IPS-20b (cell line): ENCODE results near the gene FRZB.

Experiments
- H3K27ac ChIP-seq: one replicate; pipeline ENCODE4 v1.5.1; 2013; ENCODE audit warnings: low read length
- H3K27me3 ChIP-seq: 2 replicates; pipeline ENCODE4 v1.6.1; 2013; ENCODE audit warnings: mild to moderate bottlenecking, low read length, inconsistent platforms; ENCODE audit not compliant: insufficient read depth
- H3K36me3 ChIP-seq: 2 replicates; pipeline ENCODE4 v1.6.1; 2013; ENCODE audit warnings: low read depth, mild to moderate bottlenecking, inconsistent platforms, low read length, moderate library complexity; ENCODE audit not compliant: insufficient read depth
- H3K4me1 ChIP-seq: 2 replicates; pipeline ENCODE4 v1.6.1; 2013; ENCODE audit warnings: mild to moderate bottlenecking, control low read depth, inconsistent platforms, low read length, moderate library complexity; ENCODE audit not compliant: insufficient read depth
- H3K4me3 ChIP-seq: 2 replicates; pipeline ENCODE4 v1.5.1; 2013; ENCODE audit warnings: mild to moderate bottlenecking, low read length, inconsistent platforms
- H3K9ac ChIP-seq: 2 replicates; pipeline ENCODE4 v1.6.1; 2013; ENCODE audit warnings: low read depth, mild to moderate bottlenecking, inconsistent platforms, low read length, moderate library complexity
- H3K9me3 ChIP-seq: 2 replicates; pipeline ENCODE4 v1.6.1; 2013; ENCODE audit warnings: mild to moderate bottlenecking, low read depth, low read length, inconsistent platforms; ENCODE audit not compliant: insufficient read depth

Gene FRZB

DNA sequence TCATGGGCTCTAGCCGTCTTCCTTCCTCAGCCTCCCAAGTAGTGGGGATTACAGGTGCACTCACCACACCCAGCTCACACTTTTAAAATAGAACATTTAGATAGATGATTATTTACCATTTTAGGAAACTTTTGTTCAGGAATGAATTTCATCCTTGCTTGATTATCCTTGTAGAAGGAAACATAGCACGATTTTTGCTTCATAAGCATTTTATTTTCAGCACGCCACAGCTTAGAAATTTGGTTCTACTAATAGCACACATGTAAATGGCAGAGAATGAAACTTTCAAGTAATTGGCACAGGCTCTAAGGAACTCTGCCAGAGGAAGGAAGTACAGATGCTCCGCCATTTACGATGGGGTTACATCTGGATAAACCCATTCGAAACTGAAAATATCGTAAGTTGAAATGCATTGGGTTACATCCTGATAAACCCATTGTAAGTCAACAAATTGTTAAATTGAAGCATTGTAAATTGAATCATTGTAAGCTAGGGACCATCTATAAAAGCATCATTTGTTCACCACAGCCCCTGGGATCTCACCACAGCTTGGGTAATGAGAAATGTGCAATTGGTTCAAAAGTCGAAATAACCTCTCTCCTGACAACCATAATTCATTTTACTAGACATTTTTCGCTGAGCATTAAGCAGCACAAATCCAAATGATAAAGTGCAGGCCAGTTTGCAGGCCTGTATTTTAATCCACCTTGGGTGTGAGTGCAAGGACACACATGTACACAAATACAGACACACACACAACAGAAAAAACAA, 33.2 kb downstream of the FRZB start:
- Histone ChIP-seq H3K9me3 (no peaks in the 10 kb centered on the region), H3K27me3 (no peaks in the 10 kb centered on the region), H3K27ac (no peak overlapping the region), H3K36me3 (no peaks in the 10 kb centered on the region), H3K9ac (no peak overlapping the region), H3K4me3 (no peak overlapping the region), H3K4me1 (peaks cover 10% of the 10 kb centered on the region; the same call in 1 of the 2 replicates)

GRCh38 chr2:182831921-182832320, 34.5 kb downstream of the FRZB start:
- Histone ChIP-seq H3K4me3 (no peak overlapping the region), H3K4me1 (peaks cover 11% of the 10 kb centered on the region; the same call in 1 of the 2 replicates), H3K9me3 (no peaks in the 10 kb centered on the region), H3K36me3 (no peaks in the 10 kb centered on the region), H3K27ac (no peak overlapping the region), H3K27me3 (no peaks in the 10 kb centered on the region), H3K9ac (no peak overlapping the region)

- H3K27ac ChIP-seq, result no peak overlapping the region
- H3K4me1 ChIP-seq, result peaks cover 13% of the 10 kb centered on the region; the same call in 1 of the 2 replicates
- H3K9ac ChIP-seq, result no peak overlapping the region
- no peak overlapping the region for H3K4me3 ChIP-seq
- no peaks in the 10 kb centered on the region for H3K9me3 ChIP-seq
- H3K36me3 ChIP-seq, result no peaks in the 10 kb centered on the region
- H3K27me3 ChIP-seq, result no peaks in the 10 kb centered on the region
Observed at GRCh38 chr2:182831101-182831500, 35.3 kb downstream of the FRZB start.

- Histone ChIP-seq H3K9me3 (no peaks in the 10 kb centered on the region), H3K9ac (no peak overlapping the region), H3K4me3 (no peak overlapping the region), H3K27me3 (no peaks in the 10 kb centered on the region), H3K4me1 (peaks cover 17% of the 10 kb centered on the region; the same call in 1 of the 2 replicates), H3K36me3 (no peaks in the 10 kb centered on the region), H3K27ac (no peak overlapping the region)
Observed at GRCh38 chr2:182827182-182827879, 39.1 kb downstream of the FRZB start.

DNA sequence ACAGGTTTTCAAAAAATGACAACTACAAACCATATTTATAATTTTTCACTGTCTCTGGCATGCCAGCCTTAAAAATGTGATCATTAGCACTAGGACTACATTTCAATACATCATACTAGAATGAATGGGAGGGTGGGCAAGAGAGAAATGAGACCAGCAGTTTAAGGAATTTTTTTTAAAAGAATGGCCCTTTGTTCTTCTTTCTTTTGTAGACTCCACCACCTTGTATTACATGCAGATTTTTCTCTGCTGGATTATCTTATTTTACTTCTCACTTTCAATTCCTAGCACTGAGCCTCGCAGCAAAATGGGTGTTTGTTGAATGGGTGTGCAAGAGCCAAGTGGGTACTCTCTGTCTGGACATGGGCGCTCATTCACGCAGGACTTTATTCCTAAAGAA, 39.9 kb downstream of the FRZB start:
- peaks cover 17% of the 10 kb centered on the region; the same call in 1 of the 2 replicates for H3K4me1 ChIP-seq
- no peak overlapping the region for H3K4me3 ChIP-seq
- H3K27me3 ChIP-seq, result no peaks in the 10 kb centered on the region
- no peak overlapping the region for H3K9ac ChIP-seq
- H3K36me3 ChIP-seq, result no peaks in the 10 kb centered on the region
- no peak overlapping the region for H3K27ac ChIP-seq
- no peaks in the 10 kb centered on the region for H3K9me3 ChIP-seq

GRCh38 chr2:182826064-182826463, 40.4 kb downstream of the FRZB start:
- H3K36me3 ChIP-seq, result no peaks in the 10 kb centered on the region
- H3K27ac ChIP-seq, result no peak overlapping the region
- no peaks in the 10 kb centered on the region for H3K9me3 ChIP-seq
- H3K9ac ChIP-seq, result no peak overlapping the region
- peaks cover 17% of the 10 kb centered on the region; the same call in 1 of the 2 replicates for H3K4me1 ChIP-seq
- H3K27me3 ChIP-seq, result no peaks in the 10 kb centered on the region
- H3K4me3 ChIP-seq, result no peak overlapping the region

- H3K4me3 ChIP-seq, result no peak overlapping the region
- H3K4me1 ChIP-seq, result peaks cover 17% of the 10 kb centered on the region; the same call in 1 of the 2 replicates
- H3K27ac ChIP-seq, result no peak overlapping the region
- no peaks in the 10 kb centered on the region for H3K27me3 ChIP-seq
- no peak overlapping the region for H3K9ac ChIP-seq
- H3K36me3 ChIP-seq, result no peaks in the 10 kb centered on the region
- H3K9me3 ChIP-seq, result no peaks in the 10 kb centered on the region
Observed at GRCh38 chr2:182824767-182825158, 41.7 kb downstream of the FRZB start.

GRCh38 chr2:182824056-182824766, 42.2 kb downstream of the FRZB start:
- Histone ChIP-seq H3K4me1 (peaks cover 23% of the 10 kb centered on the region; the same call in 1 of the 2 replicates), H3K27me3 (no peaks in the 10 kb centered on the region), H3K9ac (no peak overlapping the region), H3K36me3 (no peaks in the 10 kb centered on the region), H3K4me3 (no peak overlapping the region), H3K9me3 (no peaks in the 10 kb centered on the region), H3K27ac (no peak overlapping the region)

DNA sequence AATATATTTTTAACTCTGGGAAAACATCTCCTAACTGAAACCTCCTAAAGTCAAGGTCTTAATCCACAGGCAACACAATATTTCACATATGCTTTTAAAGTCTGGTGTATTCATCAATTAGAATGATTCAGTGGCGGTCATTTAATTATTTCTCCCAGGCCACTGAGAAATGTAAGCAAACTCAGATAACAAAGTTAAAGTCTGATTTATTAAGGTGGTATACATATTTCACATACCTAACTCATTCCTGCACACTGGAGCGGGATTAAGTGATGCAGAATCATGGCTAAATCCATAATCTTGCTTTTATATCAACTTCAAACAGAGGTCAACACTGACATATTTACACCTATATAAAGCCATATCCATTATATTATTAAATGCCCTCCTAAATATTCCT, 43.7 kb downstream of the FRZB start:
- H3K27ac ChIP-seq, result no peak overlapping the region
- H3K9ac ChIP-seq, result no peak overlapping the region
- H3K36me3 ChIP-seq, result no peaks in the 10 kb centered on the region
- no peaks in the 10 kb centered on the region for H3K9me3 ChIP-seq
- peaks cover 34% of the 10 kb centered on the region; the same call in 1 of the 2 replicates for H3K4me1 ChIP-seq
- no peak overlapping the region for H3K4me3 ChIP-seq
- H3K27me3 ChIP-seq, result no peaks in the 10 kb centered on the region

GRCh38 chr2:182821182-182821581, 45.3 kb downstream of the FRZB start:
- Histone ChIP-seq H3K36me3 (no peaks in the 10 kb centered on the region), H3K27me3 (no peaks in the 10 kb centered on the region), H3K9ac (no peak overlapping the region), H3K27ac (no peak overlapping the region), H3K9me3 (no peaks in the 10 kb centered on the region), H3K4me1 (peaks cover 36% of the 10 kb centered on the region; the same call in 1 of the 2 replicates), H3K4me3 (no peak overlapping the region)

- Histone ChIP-seq H3K27ac (no peak overlapping the region), H3K9ac (no peak overlapping the region), H3K27me3 (no peaks in the 10 kb centered on the region), H3K9me3 (no peaks in the 10 kb centered on the region), H3K36me3 (no peaks in the 10 kb centered on the region), H3K4me3 (peak overlapping the region; percentile 45; the same call in 1 of the 2 replicates), H3K4me1 (peaks cover 27% of the 10 kb centered on the region; the same call in 1 of the 2 replicates)
Observed at GRCh38 chr2:182819412-182819811, 47.0 kb downstream of the FRZB start.
